H1 (cell line): ENCODE measurements around the gene DIPK1C. TPM values are rescaled to one million over a fixed set of nuclear protein-coding genes. Genes with fewer than 3 reads are reported as not detected.

Experiments
- POLR2A ChIP-seq, 2 experiments: IDR thresholded peaks; 1 replicate in 1 of 2; 2 replicates in 1 of 2; pipeline ENCODE4 v1.6.1; 2011; ENCODE audit warnings: low read depth in 2 of 2, low read length in 2 of 2, mild to moderate bottlenecking in 2 of 2; ENCODE audit errors: control extremely low read depth in 1 of 2
- SIX5 ChIP-seq: IDR thresholded peaks from 2 replicates; pipeline ENCODE4 v1.6.1; 2011; ENCODE audit warnings: mild to moderate bottlenecking, low read depth, low read length
- polyA plus RNA-seq, 7 experiments: library from polyadenylated mRNA; depleted of rRNA in 3 of 7; stranded (reverse) in 5 of 7; unstranded in 2 of 7; fragments of >200 nt in 5 of 7; fragments of 200-250 nt in 2 of 7; gene quantifications; 1 replicate in 5 of 7; 2 replicates in 1 of 7; 4 replicates in 1 of 7; pipeline versions ENCODE4 v1.2.1 to v1.2.3, GENCODE V29; 2011 to 2013; ENCODE audit warnings: missing spikeins in 2 of 7, mixed read lengths in 2 of 7
- total RNA-seq: library from RNA; stranded (reverse); fragmentation: NEBNext Ultra II Directional; extraction: Animal tissue kit (Norgen Biotek cat#: 25700); gene quantifications from 2 replicates; pipeline ENCODE4 v1.2.1, GENCODE V29; 2021

Gene DIPK1C
- total and polyA plus RNA-seq, 2 of the 8 experiments (the other 6 are each of a cell fraction or from before 2014, with no cell fraction given): 0.08 TPM; not detected in 1

GRCh38 chr18:74482697-74483096 is 25.6 kb upstream of the DIPK1C start (continued):
- TF ChIP-seq SIX5: no peak
- no peak for TF ChIP-seq POLR2A (IDR thresholded peaks at IDR 0.05; ENCODE audit: control extremely low read depth in 1 of 2, low read depth in 2 of 2, low read length in 2 of 2)
- TF ChIP-seq, all 59 proteins: peak for 0
